CD4-positive, CD25-positive, alpha-beta regulatory T cell (primary cell): ENCODE results near the gene AGFG1. TPM values are rescaled to one million over a fixed set of nuclear protein-coding genes. Genes with fewer than 3 reads are reported as not detected.
"Not testable (repeated sequence)": the region's sequence is repeated elsewhere in the genome, so short reads cannot be mapped to it uniquely, and the experiment has no call there.

ENCODE experiments used
- ATAC-seq, 2 donors: fragments of 150-1000 bp; cut with Tn5 transposase; one replicate each; pipeline ENCODE4 v1.10.0; 2021; ENCODE audit warnings: low read depth in 2 of 2, moderate number of reproducible peaks in 2 of 2, moderate library complexity in 1 of 2
- DNase-seq, 3 donors: peaks; one replicate each; pipeline versions ENCODE4 v3.0.0 to v3.0.0-alpha.2; 2012 to 2022; ENCODE audit warnings: mixed read lengths in 1 of 3
- H3K27ac ChIP-seq: one replicate; pipeline ENCODE4 v1.7.0; 2013; ENCODE audit warnings: mild to moderate bottlenecking, low read length; ENCODE audit not compliant: insufficient read depth, poor library complexity, severe bottlenecking
- H3K27me3 ChIP-seq: one replicate; pipeline ENCODE4 v1.7.0; 2013; ENCODE audit warnings: low read length; ENCODE audit not compliant: control insufficient read depth, insufficient read depth
- H3K36me3 ChIP-seq: one replicate; pipeline ENCODE4 v1.7.0; 2013; ENCODE audit warnings: mild to moderate bottlenecking, low read length, moderate library complexity; ENCODE audit not compliant: control insufficient read depth, insufficient read depth
- H3K4me1 ChIP-seq: 2 replicates; pipeline ENCODE4 v1.7.0; 2013; ENCODE audit warnings: mild to moderate bottlenecking, low read length; ENCODE audit not compliant: insufficient read depth, control insufficient read depth, poor library complexity, severe bottlenecking
- H3K4me3 ChIP-seq: one replicate; pipeline ENCODE4 v1.7.0; 2013; ENCODE audit warnings: low read depth, mild to moderate bottlenecking, low read length, moderate library complexity
- H3K9me3 ChIP-seq, 2 experiments: 1 replicate in 1 of 2; 2 replicates in 1 of 2; pipeline ENCODE4 v1.7.0; 2013; ENCODE audit warnings: low read length in 2 of 2, mild to moderate bottlenecking in 1 of 2, moderate library complexity in 1 of 2; ENCODE audit not compliant: control insufficient read depth in 2 of 2
- H3K27ac Mint-ChIP-seq, 3 donors: one replicate each; pipeline ENCODE4 v1.8.0; 2020 to 2022; ENCODE audit warnings: mild to moderate bottlenecking in 3 of 3, mixed read lengths in 3 of 3, moderate library complexity in 2 of 3
- H3K27me3 Mint-ChIP-seq: one replicate; pipeline ENCODE4 v1.8.0; 2022; ENCODE audit warnings: mild to moderate bottlenecking, mixed read lengths
- H3K36me3 Mint-ChIP-seq: one replicate; pipeline ENCODE4 v1.8.0; 2020; ENCODE audit warnings: mixed read lengths
- H3K4me1 Mint-ChIP-seq, 4 donors: one replicate each; pipeline ENCODE4 v1.8.0; 2020 to 2022; ENCODE audit warnings: mixed read lengths in 4 of 4, mild to moderate bottlenecking in 1 of 4
- H3K4me3 Mint-ChIP-seq, 4 donors: one replicate each; pipeline ENCODE4 v1.8.0; 2020 to 2022; ENCODE audit warnings: mild to moderate bottlenecking in 4 of 4, mixed read lengths in 4 of 4, moderate library complexity in 3 of 4
- H3K9me3 Mint-ChIP-seq, 7 donors: one replicate each; pipeline ENCODE4 v1.8.0; 2020 to 2022; ENCODE audit warnings: mixed read lengths in 7 of 7, mild to moderate bottlenecking in 3 of 7, moderate library complexity in 2 of 7
- polyA plus RNA-seq, 4 donors: library from polyadenylated mRNA; unstranded; fragments of 300-500 nt; fragmentation: Illumina TruSeq; gene quantifications; one replicate each; pipeline ENCODE4 v1.2.3, GENCODE V29; 2021
- total RNA-seq: library from RNA; stranded (reverse); gene quantifications from one replicate; pipeline ENCODE4 v1.2.3, GENCODE V29; 2022

The AGFG1 gene
- total and polyA plus RNA-seq, 5 donors from 2014 or later = 14.9 to 64.0 (median 24.7) TPM

GRCh38 chr2:227518278-227518865 is 46.4 kb downstream of the AGFG1 start:
- H3K27ac ChIP-seq, H3K9me3 Mint-ChIP-seq, H3K9me3 ChIP-seq, H3K27ac Mint-ChIP-seq, H3K4me3 ChIP-seq, H3K27me3 Mint-ChIP-seq, ATAC-seq, H3K4me1 ChIP-seq, DNase-seq, H3K27me3 ChIP-seq: not testable (repeated sequence)
- H3K36me3 ChIP-seq = peaks cover 22% of the 10 kb centered on the region
- Mint-ChIP-seq H3K4me1 (peaks cover 54 to 74% (median 61%) of the 10 kb centered on the region in 4 donors), H3K4me3 (peak overlapping the region in 1 of 4 donors; percentile 28), H3K36me3 (peaks cover 13% of the 10 kb centered on the region)

- peak overlapping the region in 1 of 3 donors; percentile 48 for H3K27ac Mint-ChIP-seq
- H3K27me3 Mint-ChIP-seq, H3K27me3 ChIP-seq, DNase-seq, H3K4me1 ChIP-seq, H3K4me3 ChIP-seq, H3K9me3 ChIP-seq, H3K27ac ChIP-seq, ATAC-seq, H3K4me3 Mint-ChIP-seq, H3K9me3 Mint-ChIP-seq: not testable (repeated sequence)
- H3K36me3 Mint-ChIP-seq = peaks cover 14% of the 10 kb centered on the region
- peaks cover 49% of the 10 kb centered on the region for H3K36me3 ChIP-seq
- H3K4me1 Mint-ChIP-seq = peaks cover 39 to 57% (median 41%) of the 10 kb centered on the region in 4 donors
These were observed 49.2 kb downstream of the AGFG1 start for GRCh38 chr2:227521178-227521577.

DNA sequence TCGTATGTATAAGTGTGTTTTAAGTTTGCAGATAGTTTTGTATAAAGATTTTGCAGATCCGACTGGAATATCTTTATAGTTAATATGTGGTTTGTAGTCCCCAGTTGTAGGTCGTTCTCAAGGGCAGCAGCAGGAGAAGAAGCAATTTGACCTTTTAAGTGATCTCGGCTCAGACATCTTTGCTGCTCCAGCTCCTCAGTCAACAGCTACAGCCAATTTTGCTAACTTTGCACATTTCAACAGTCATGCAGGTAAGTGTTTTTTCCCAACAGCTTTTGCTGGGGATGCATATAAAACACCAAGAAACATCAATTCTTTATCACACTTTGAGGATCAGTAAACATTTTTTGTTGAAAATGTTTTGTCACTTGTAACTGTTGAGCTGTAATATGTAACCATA is 52.7 kb downstream of the AGFG1 start:
- H3K27ac Mint-ChIP-seq = no peak overlapping the region

GRCh38 chr2:227527351-227527750 is 55.4 kb downstream of the AGFG1 start:
- H3K36me3 Mint-ChIP-seq = peaks cover 27% of the 10 kb centered on the region
- Histone ChIP-seq H3K9me3 (no peaks in the 10 kb centered on the region), H3K36me3 (peaks cover 54% of the 10 kb centered on the region), H3K4me1 (no peaks in the 10 kb centered on the region), H3K4me3 (no peak overlapping the region), H3K27ac (no peak overlapping the region), H3K27me3 (no peaks in the 10 kb centered on the region)
- H3K4me1 Mint-ChIP-seq = peaks cover 19 to 27% (median 24%) of the 10 kb centered on the region in 4 donors
- H3K9me3 Mint-ChIP-seq = no peaks in the 10 kb centered on the region
- no peak overlapping the region for H3K4me3 Mint-ChIP-seq
- no peak overlapping the region for H3K27ac Mint-ChIP-seq
- no peak for DNase-seq
- H3K27me3 Mint-ChIP-seq = no peaks in the 10 kb centered on the region
- ATAC-seq = no peak

More for the DNA sequence above, 52.7 kb downstream of the AGFG1 start:
- no peak for DNase-seq
- Histone ChIP-seq H3K36me3 (peaks cover 55% of the 10 kb centered on the region), H3K4me3 (no peak overlapping the region), H3K27ac (no peak overlapping the region), H3K4me1 (no peaks in the 10 kb centered on the region), H3K9me3 (no peaks in the 10 kb centered on the region), H3K27me3 (no peaks in the 10 kb centered on the region)
- peaks cover 29% of the 10 kb centered on the region for H3K36me3 Mint-ChIP-seq
- no peaks in the 10 kb centered on the region for H3K27me3 Mint-ChIP-seq
- no peak overlapping the region for H3K4me3 Mint-ChIP-seq
- ATAC-seq = no peak
- peaks cover 35 to 40% (median 38%) of the 10 kb centered on the region in 4 donors for H3K4me1 Mint-ChIP-seq
- no peaks in the 10 kb centered on the region for H3K9me3 Mint-ChIP-seq

- Mint-ChIP-seq H3K4me1 (peaks cover 13 to 22% (median 17%) of the 10 kb centered on the region in 4 donors), H3K4me3 (no peak overlapping the region), H3K36me3 (peaks cover 35% of the 10 kb centered on the region), H3K9me3 (no peaks in the 10 kb centered on the region), H3K27me3 (no peaks in the 10 kb centered on the region), H3K27ac (peak overlapping the region; percentile 4 to 35 (median 20))
- ATAC-seq (no peak), DNase-seq (no peak)
- no peak overlapping the region for H3K27ac ChIP-seq
- no peak overlapping the region for H3K4me3 ChIP-seq
- peaks cover 55% of the 10 kb centered on the region for H3K36me3 ChIP-seq
- H3K4me1 ChIP-seq = no peaks in the 10 kb centered on the region
- H3K27me3 ChIP-seq = no peaks in the 10 kb centered on the region
- H3K9me3 ChIP-seq = no peaks in the 10 kb centered on the region
These were observed 56.8 kb downstream of the AGFG1 start for GRCh38 chr2:227528803-227529202.

- no peak overlapping the region for H3K4me3 ChIP-seq
- H3K9me3 ChIP-seq = no peaks in the 10 kb centered on the region
- Mint-ChIP-seq H3K27ac (no peak overlapping the region), H3K36me3 (peaks cover 30% of the 10 kb centered on the region), H3K27me3 (no peaks in the 10 kb centered on the region), H3K4me1 (peaks cover 11 to 21% (median 16%) of the 10 kb centered on the region in 4 donors), H3K9me3 (no peaks in the 10 kb centered on the region), H3K4me3 (no peak overlapping the region)
- ATAC-seq (no peak), DNase-seq (no peak)
- H3K27me3 ChIP-seq = no peaks in the 10 kb centered on the region
- H3K4me1 ChIP-seq = no peaks in the 10 kb centered on the region
- no peak overlapping the region for H3K27ac ChIP-seq
- peaks cover 55% of the 10 kb centered on the region for H3K36me3 ChIP-seq
These were observed 57.9 kb downstream of the AGFG1 start for GRCh38 chr2:227529871-227530270.

- Histone ChIP-seq H3K4me1 (no peaks in the 10 kb centered on the region), H3K27me3 (no peaks in the 10 kb centered on the region), H3K27ac (no peak overlapping the region), H3K36me3 (peaks cover 78% of the 10 kb centered on the region), H3K9me3 (no peaks in the 10 kb centered on the region), H3K4me3 (no peak overlapping the region)
- Mint-ChIP-seq H3K27ac (no peak overlapping the region), H3K27me3 (no peaks in the 10 kb centered on the region), H3K4me1 (peaks cover 0 to 7% (median 3%) of the 10 kb centered on the region in 4 donors), H3K4me3 (no peak overlapping the region), H3K9me3 (no peaks in the 10 kb centered on the region), H3K36me3 (peaks cover 38% of the 10 kb centered on the region)
- DNase-seq = no peak
- ATAC-seq = no peak
These were observed 62.8 kb downstream of the AGFG1 start for GRCh38 chr2:227534714-227535113.

DNA sequence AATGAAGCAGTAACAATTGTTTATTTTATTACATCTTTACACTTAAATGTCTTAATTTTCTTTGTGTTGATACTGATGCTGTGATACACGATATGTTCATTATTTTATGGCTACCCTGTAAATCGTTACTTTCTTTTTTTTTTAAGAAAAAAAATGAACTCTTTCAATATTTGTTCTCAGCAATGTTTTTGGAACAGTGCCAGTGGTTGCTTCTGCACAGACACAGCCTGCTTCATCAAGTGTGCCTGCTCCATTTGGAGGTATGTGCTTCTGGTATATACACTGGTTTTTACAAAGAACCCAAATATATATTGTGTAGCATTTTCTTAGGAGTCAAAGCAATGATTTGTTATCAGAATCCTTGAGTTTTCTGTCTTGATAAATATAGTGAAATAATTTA is 64.5 kb downstream of the AGFG1 start:
- ATAC-seq = no peak
- no peak overlapping the region for H3K4me3 Mint-ChIP-seq
- peaks cover 77% of the 10 kb centered on the region for H3K36me3 ChIP-seq
- no peaks in the 10 kb centered on the region for H3K27me3 Mint-ChIP-seq
- no peaks in the 10 kb centered on the region for H3K27me3 ChIP-seq
- H3K27ac ChIP-seq = no peak overlapping the region
- H3K4me3 ChIP-seq = no peak overlapping the region
- H3K9me3 Mint-ChIP-seq = peaks cover 0 to 15% (median 0%) of the 10 kb centered on the region in 7 donors
- H3K4me1 ChIP-seq = no peaks in the 10 kb centered on the region
- H3K36me3 Mint-ChIP-seq = peaks cover 51% of the 10 kb centered on the region
- no peak for DNase-seq
- no peak overlapping the region for H3K27ac Mint-ChIP-seq
- no peaks in the 10 kb centered on the region for H3K9me3 ChIP-seq
- peaks cover 0 to 6% (median 1%) of the 10 kb centered on the region in 4 donors for H3K4me1 Mint-ChIP-seq
